ES-I3 (cell line): ENCODE results near the gene ASPA.
"Not testable (repeated sequence)": the region's sequence is repeated elsewhere in the genome, so short reads cannot be mapped to it uniquely, and the experiment has no call there.

Experiments used
- H3K36me3 ChIP-seq: 2 replicates; pipeline ENCODE4 v1.6.1; 2013; ENCODE audit warnings: mild to moderate bottlenecking, low read length, control low read depth, moderate library complexity; ENCODE audit not compliant: insufficient read depth
- H3K4me1 ChIP-seq: 2 replicates; pipeline ENCODE4 v1.6.1; 2013; ENCODE audit warnings: mild to moderate bottlenecking, control low read depth, low read length; ENCODE audit not compliant: insufficient read depth
- H3K9ac ChIP-seq: 2 replicates; pipeline ENCODE4 v1.6.1; 2013; ENCODE audit warnings: low read depth, mild to moderate bottlenecking, low read length, moderate library complexity
- H3K9me3 ChIP-seq: 2 replicates; pipeline ENCODE4 v1.6.1; 2013; ENCODE audit warnings: mild to moderate bottlenecking, low read length, moderate library complexity; ENCODE audit not compliant: control insufficient read depth, insufficient read depth

The ASPA gene

GRCh38 chr17:3514873-3515272, 39.1 kb downstream of the ASPA start:
- H3K9ac ChIP-seq, result no peak overlapping the region
- H3K36me3 ChIP-seq, result no peaks in the 10 kb centered on the region
- no peaks in the 10 kb centered on the region for H3K9me3 ChIP-seq
- peaks cover 13% of the 10 kb centered on the region for H3K4me1 ChIP-seq

GRCh38 chr17:3519472-3519871, 43.7 kb downstream of the ASPA start:
- H3K9ac ChIP-seq, H3K9me3 ChIP-seq, H3K36me3 ChIP-seq, H3K4me1 ChIP-seq: not testable (repeated sequence)

GRCh38 chr17:3524024-3524423, 48.2 kb downstream of the ASPA start:
- H3K9me3 ChIP-seq, result no peaks in the 10 kb centered on the region
- no peak overlapping the region for H3K9ac ChIP-seq
- no peaks in the 10 kb centered on the region for H3K36me3 ChIP-seq
- H3K4me1 ChIP-seq, result no peaks in the 10 kb centered on the region; the same call in 1 of the 2 replicates

GRCh38 chr17:3526491-3526890, 50.7 kb downstream of the ASPA start:
- Histone ChIP-seq H3K4me1 (peaks cover 6% of the 10 kb centered on the region; the same call in 1 of the 2 replicates), H3K9ac (no peak overlapping the region), H3K9me3 (no peaks in the 10 kb centered on the region), H3K36me3 (no peaks in the 10 kb centered on the region)

- H3K4me1 ChIP-seq, result peaks cover 6% of the 10 kb centered on the region; the same call in 1 of the 2 replicates
- no peak overlapping the region for H3K9ac ChIP-seq
- H3K36me3 ChIP-seq, result no peaks in the 10 kb centered on the region
- H3K9me3 ChIP-seq, result no peaks in the 10 kb centered on the region
Measured at GRCh38 chr17:3526971-3527370, 51.2 kb downstream of the ASPA start.

- Histone ChIP-seq H3K36me3 (no peaks in the 10 kb centered on the region), H3K4me1 (peaks cover 6% of the 10 kb centered on the region; the same call in 1 of the 2 replicates), H3K9ac (no peak overlapping the region), H3K9me3 (no peaks in the 10 kb centered on the region)
Measured at GRCh38 chr17:3527468-3527867, 51.7 kb downstream of the ASPA start.

GRCh38 chr17:3527896-3528295, 52.1 kb downstream of the ASPA start:
- Histone ChIP-seq H3K4me1 (peaks cover 6% of the 10 kb centered on the region; the same call in 1 of the 2 replicates), H3K9me3 (no peaks in the 10 kb centered on the region), H3K9ac (no peak overlapping the region), H3K36me3 (no peaks in the 10 kb centered on the region)

GRCh38 chr17:3528403-3528851, 52.6 kb downstream of the ASPA start:
- H3K4me1 ChIP-seq, result peaks cover 6% of the 10 kb centered on the region; the same call in 1 of the 2 replicates
- H3K9ac ChIP-seq, result no peak overlapping the region; the same call in 1 of the 2 replicates
- no peaks in the 10 kb centered on the region for H3K36me3 ChIP-seq
- H3K9me3 ChIP-seq, result no peaks in the 10 kb centered on the region

- H3K36me3 ChIP-seq, result no peaks in the 10 kb centered on the region
- no peak overlapping the region; the same call in 1 of the 2 replicates for H3K9ac ChIP-seq
- H3K4me1 ChIP-seq, result peaks cover 6% of the 10 kb centered on the region; the same call in 1 of the 2 replicates
- no peaks in the 10 kb centered on the region for H3K9me3 ChIP-seq
Measured at GRCh38 chr17:3528880-3529511, 53.2 kb downstream of the ASPA start.

GRCh38 chr17:3529817-3530741, 54.3 kb downstream of the ASPA start:
- Histone ChIP-seq H3K9ac (peak overlapping the region; percentile 6; the same call in 1 of the 2 replicates), H3K36me3 (no peaks in the 10 kb centered on the region), H3K4me1 (peaks cover 9% of the 10 kb centered on the region; the same call in 1 of the 2 replicates), H3K9me3 (no peaks in the 10 kb centered on the region)

- Histone ChIP-seq H3K9me3 (no peaks in the 10 kb centered on the region), H3K36me3 (no peaks in the 10 kb centered on the region), H3K4me1 (peaks cover 9% of the 10 kb centered on the region), H3K9ac (no peak overlapping the region)
Measured at GRCh38 chr17:3531266-3532101, 55.7 kb downstream of the ASPA start.

GRCh38 chr17:3532106-3532858, 56.5 kb downstream of the ASPA start:
- no peak overlapping the region for H3K9ac ChIP-seq
- peaks cover 14% of the 10 kb centered on the region for H3K4me1 ChIP-seq
- H3K9me3 ChIP-seq, result no peaks in the 10 kb centered on the region
- no peaks in the 10 kb centered on the region for H3K36me3 ChIP-seq

- H3K36me3 ChIP-seq, result no peaks in the 10 kb centered on the region
- no peak overlapping the region for H3K9ac ChIP-seq
- H3K4me1 ChIP-seq, result peaks cover 14% of the 10 kb centered on the region
- no peaks in the 10 kb centered on the region for H3K9me3 ChIP-seq
Measured at GRCh38 chr17:3532859-3533142, 57.0 kb downstream of the ASPA start.

GRCh38 chr17:3533752-3534151, 58.0 kb downstream of the ASPA start:
- Histone ChIP-seq H3K9ac (no peak overlapping the region), H3K36me3 (no peaks in the 10 kb centered on the region), H3K9me3 (no peaks in the 10 kb centered on the region), H3K4me1 (peaks cover 14% of the 10 kb centered on the region)
